ENCODE results near the gene PPP1R13L. TPM values are rescaled to one million over a fixed set of nuclear protein-coding genes. Genes with fewer than 3 reads are reported as not detected.
"Not testable (repeated sequence)": the region's sequence is repeated elsewhere in the genome, so short reads cannot be mapped to it uniquely, and the experiment has no call there.

The PPP1R13L gene
- total and polyA plus RNA-seq, 2 donors: 1.7 to 41.6 TPM

DNA sequence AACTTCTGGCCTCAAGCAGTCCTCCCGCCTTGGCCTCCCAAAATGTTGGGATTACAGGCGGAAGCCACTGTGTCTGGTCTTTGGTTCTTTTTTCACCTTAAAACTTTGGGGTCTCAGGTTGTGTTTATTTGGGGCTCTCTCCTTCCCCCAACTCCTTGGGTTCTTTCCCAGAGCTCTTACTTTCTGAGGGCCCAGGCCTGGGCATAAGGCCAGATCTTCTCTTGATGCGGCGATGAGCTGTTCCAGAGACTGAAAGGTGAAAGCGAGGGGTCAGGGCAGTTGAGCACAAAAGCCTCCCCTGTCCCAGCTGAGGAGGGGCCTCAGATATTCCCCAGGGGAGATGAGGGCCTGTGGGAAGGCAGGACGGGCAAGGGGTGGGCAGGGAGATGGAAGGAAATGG, 8.6 kb upstream of the PPP1R13L start:
- no peaks in the 10 kb centered on the region for H3K4me1 ChIP-seq (ENCODE audit: control insufficient read depth in 2 of 2, insufficient read depth in 2 of 2, low read length in 2 of 2)
- no peak overlapping the region for H3K27ac ChIP-seq (ENCODE audit: low read depth in 1 of 2, low read length in 1 of 2)
- no peaks in the 10 kb centered on the region for H3K27me3 ChIP-seq (ENCODE audit: control insufficient read depth in 2 of 2, insufficient read depth in 1 of 2, low read length in 1 of 2)
- H3K36me3 ChIP-seq (ENCODE audit: control insufficient read depth in 2 of 2, insufficient read depth in 2 of 2, low read length in 1 of 2): peaks cover 29 to 31% of the 10 kb centered on the region in 2 donors
- no peaks in the 10 kb centered on the region for H3K9me3 ChIP-seq (ENCODE audit: control insufficient read depth in 2 of 2, insufficient read depth in 1 of 2, low read length in 1 of 2)
- 96% methylated on average over 6 of the region's 6 CpGs for WGBS
- no peak overlapping the region for H3K4me3 ChIP-seq (ENCODE audit: low read length in 2 of 2)
- no peak for DNase-seq (ENCODE audit: low read depth in 6 of 9, low spot score in 9 of 9)

DNA sequence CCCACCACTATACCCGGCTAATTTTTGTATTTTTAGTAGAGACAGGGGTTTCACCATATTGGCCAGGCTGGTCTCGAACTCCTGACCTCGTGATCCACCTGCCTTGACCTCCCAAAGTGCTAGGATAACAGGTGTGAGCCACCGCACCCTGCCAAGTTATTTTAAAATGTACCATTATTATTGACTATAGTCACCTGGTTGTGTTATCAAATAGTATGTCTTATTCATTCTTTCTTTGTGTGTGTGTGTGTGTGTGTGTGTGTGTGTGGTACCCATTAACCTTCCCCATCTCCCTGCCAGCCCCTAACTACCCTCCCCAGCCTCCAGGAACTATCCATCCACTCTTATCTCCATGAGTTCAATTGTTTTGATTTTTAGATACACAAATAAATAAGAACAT, 5.5 kb upstream of the PPP1R13L start:
- not testable (repeated sequence) for H3K9me3 ChIP-seq (ENCODE audit: control insufficient read depth in 2 of 2, insufficient read depth in 1 of 2, low read length in 1 of 2); H3K27ac ChIP-seq (ENCODE audit: low read depth in 1 of 2, low read length in 1 of 2); H3K4me3 ChIP-seq (ENCODE audit: low read length in 2 of 2); H3K27me3 ChIP-seq (ENCODE audit: control insufficient read depth in 2 of 2, insufficient read depth in 1 of 2, low read length in 1 of 2); DNase-seq (ENCODE audit: low read depth in 6 of 9, low spot score in 9 of 9)
- Histone ChIP-seq H3K36me3 (ENCODE audit: control insufficient read depth in 2 of 2, insufficient read depth in 2 of 2, low read length in 1 of 2) (peaks cover 17 to 20% of the 10 kb centered on the region in 2 donors), H3K4me1 (ENCODE audit: control insufficient read depth in 2 of 2, insufficient read depth in 2 of 2, low read length in 2 of 2) (peaks cover 4 to 20% of the 10 kb centered on the region in 2 donors)
- 98% methylated on average over 4 of the region's 4 CpGs for WGBS

DNA sequence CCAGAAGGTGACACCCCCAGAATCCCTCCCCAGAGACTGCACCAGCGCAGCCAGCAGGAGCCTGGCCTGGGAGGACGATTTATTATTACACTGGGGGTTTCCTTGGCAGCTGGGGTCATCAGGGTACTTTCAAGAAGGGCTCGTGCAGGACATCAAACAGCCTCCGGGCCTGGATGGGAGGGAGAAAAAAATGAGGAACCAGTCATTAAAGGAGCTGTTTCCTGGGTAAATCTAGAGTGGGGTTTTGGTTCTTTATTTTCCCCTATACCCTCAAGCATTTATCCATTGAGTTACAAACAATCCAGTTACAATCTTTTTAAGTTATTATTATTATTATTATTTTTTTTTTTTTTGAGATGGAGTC, 4.7 kb upstream of the PPP1R13L start:
- no peak overlapping the region for H3K27ac ChIP-seq (ENCODE audit: low read depth in 1 of 2, low read length in 1 of 2)
- DNase-seq (ENCODE audit: low read depth in 6 of 9, low spot score in 9 of 9): no peak
- peaks cover 0 to 13% of the 10 kb centered on the region in 2 donors for H3K9me3 ChIP-seq (ENCODE audit: control insufficient read depth in 2 of 2, insufficient read depth in 1 of 2, low read length in 1 of 2)
- WGBS: 81% methylated on average over 4 of the region's 4 CpGs
- H3K36me3 ChIP-seq (ENCODE audit: control insufficient read depth in 2 of 2, insufficient read depth in 2 of 2, low read length in 1 of 2): peaks cover 16 to 17% of the 10 kb centered on the region in 2 donors
- peaks cover 6 to 16% of the 10 kb centered on the region in 2 donors for H3K27me3 ChIP-seq (ENCODE audit: control insufficient read depth in 2 of 2, insufficient read depth in 1 of 2, low read length in 1 of 2)
- H3K4me1 ChIP-seq (ENCODE audit: control insufficient read depth in 2 of 2, insufficient read depth in 2 of 2, low read length in 2 of 2): peaks cover 10 to 28% of the 10 kb centered on the region in 2 donors
- H3K4me3 ChIP-seq (ENCODE audit: low read length in 2 of 2): no peak overlapping the region

DNA sequence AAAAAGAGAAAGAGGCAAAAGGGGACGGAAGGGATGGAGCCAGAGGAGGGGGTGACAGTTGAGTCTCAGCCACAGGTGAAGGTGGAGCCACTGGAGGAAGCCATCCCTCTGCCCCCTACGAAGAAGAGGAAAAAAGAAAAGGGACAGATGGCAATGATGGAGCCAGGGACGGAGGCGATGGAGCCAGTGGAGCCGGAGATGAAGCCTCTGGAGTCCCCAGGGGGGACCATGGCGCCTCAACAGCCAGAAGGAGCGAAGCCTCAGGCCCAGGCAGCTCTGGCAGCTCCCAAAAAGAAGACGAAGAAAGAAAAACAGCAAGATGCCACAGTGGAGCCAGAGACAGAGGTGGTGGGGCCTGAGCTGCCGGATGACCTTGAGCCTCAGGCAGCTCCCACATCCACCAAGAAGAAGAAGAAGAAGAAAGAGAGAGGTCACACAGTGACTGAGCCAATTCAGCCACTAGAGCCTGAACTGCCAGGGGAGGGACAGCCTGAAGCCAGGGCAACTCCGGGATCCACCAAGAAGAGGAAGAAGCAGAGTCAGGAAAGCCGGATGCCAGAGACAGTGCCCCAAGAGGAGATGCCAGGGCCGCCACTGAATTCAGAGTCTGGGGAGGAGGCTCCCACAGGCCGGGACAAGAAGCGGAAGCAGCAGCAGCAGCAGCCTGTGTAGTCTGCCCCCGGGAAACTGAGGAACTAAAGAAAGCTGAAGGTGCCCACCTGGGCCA, 4.1 kb upstream of the PPP1R13L start:
- H3K4me1 ChIP-seq (ENCODE audit: control insufficient read depth in 2 of 2, insufficient read depth in 2 of 2, low read length in 2 of 2): peaks cover 12 to 33% of the 10 kb centered on the region in 2 donors
- peaks cover 0 to 15% of the 10 kb centered on the region in 2 donors for H3K9me3 ChIP-seq (ENCODE audit: control insufficient read depth in 2 of 2, insufficient read depth in 1 of 2, low read length in 1 of 2)
- peaks cover 11 to 14% of the 10 kb centered on the region in 2 donors for H3K36me3 ChIP-seq (ENCODE audit: control insufficient read depth in 2 of 2, insufficient read depth in 2 of 2, low read length in 1 of 2)
- no peak overlapping the region for H3K4me3 ChIP-seq (ENCODE audit: low read length in 2 of 2)
- peaks cover 11 to 21% of the 10 kb centered on the region in 2 donors for H3K27me3 ChIP-seq (ENCODE audit: control insufficient read depth in 2 of 2, insufficient read depth in 1 of 2, low read length in 1 of 2)
- WGBS: 94% methylated on average over 15 of the region's 15 CpGs
- H3K27ac ChIP-seq (ENCODE audit: low read depth in 1 of 2, low read length in 1 of 2): no peak overlapping the region
- no peak for DNase-seq (ENCODE audit: low read depth in 6 of 9, low spot score in 9 of 9)

DNA sequence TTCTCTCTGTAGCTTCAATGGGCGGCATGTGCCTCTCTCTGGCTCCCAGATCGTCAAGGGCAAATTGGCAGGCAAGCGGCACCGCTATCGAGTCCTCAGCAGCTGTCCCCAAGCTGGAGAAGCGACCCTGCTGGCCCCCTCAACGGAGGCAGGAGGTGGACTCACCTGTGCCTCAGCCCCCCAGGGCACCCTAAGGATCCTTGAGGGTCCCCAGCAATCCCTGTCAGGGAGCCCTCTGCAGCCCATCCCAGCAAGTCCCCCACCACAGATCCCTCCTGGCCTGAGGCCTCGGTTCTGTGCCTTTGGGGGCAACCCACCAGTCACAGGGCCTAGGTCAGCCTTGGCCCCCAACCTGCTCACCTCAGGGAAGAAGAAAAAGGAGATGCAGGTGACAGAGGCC, 3.3 kb upstream of the PPP1R13L start:
- Histone ChIP-seq H3K27me3 (ENCODE audit: control insufficient read depth in 2 of 2, insufficient read depth in 1 of 2, low read length in 1 of 2) (peaks cover 19 to 30% of the 10 kb centered on the region in 2 donors), H3K4me1 (ENCODE audit: control insufficient read depth in 2 of 2, insufficient read depth in 2 of 2, low read length in 2 of 2) (peaks cover 12 to 36% of the 10 kb centered on the region in 2 donors), H3K4me3 (ENCODE audit: low read length in 2 of 2) (no peak overlapping the region), H3K36me3 (ENCODE audit: control insufficient read depth in 2 of 2, insufficient read depth in 2 of 2, low read length in 1 of 2) (peaks cover 2 to 6% of the 10 kb centered on the region in 2 donors), H3K9me3 (ENCODE audit: control insufficient read depth in 2 of 2, insufficient read depth in 1 of 2, low read length in 1 of 2) (peaks cover 0 to 15% of the 10 kb centered on the region in 2 donors), H3K27ac (ENCODE audit: low read depth in 1 of 2, low read length in 1 of 2) (no peak overlapping the region)
- WGBS: 97% methylated on average over 8 of the region's 8 CpGs
- DNase-seq (ENCODE audit: low read depth in 6 of 9, low spot score in 9 of 9): no peak

DNA sequence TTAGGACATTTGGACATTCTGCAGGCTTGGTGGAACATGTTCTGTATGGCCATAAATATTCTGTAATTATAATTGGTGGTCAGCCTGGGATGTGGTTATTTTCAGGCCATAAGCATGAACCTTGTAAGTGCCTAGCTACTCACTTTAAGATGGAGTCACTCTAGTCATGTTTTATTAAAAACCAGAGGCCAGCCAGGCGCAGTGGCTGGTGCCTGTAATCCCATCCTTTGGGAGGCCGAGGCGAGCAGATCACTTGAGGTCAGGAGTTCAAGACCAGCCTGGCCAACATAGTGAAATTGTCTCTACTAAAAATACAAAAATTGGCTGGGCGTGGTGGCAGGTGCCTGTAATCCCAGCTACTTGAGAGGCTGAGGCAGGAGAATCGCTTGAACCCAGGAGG, 2.7 kb upstream of the PPP1R13L start:
- H3K36me3 ChIP-seq (ENCODE audit: control insufficient read depth in 2 of 2, insufficient read depth in 2 of 2, low read length in 1 of 2); H3K4me3 ChIP-seq (ENCODE audit: low read length in 2 of 2); DNase-seq (ENCODE audit: low read depth in 6 of 9, low spot score in 9 of 9); H3K27ac ChIP-seq (ENCODE audit: low read depth in 1 of 2, low read length in 1 of 2): not testable (repeated sequence)
- 94% methylated on average over 5 of the region's 5 CpGs for WGBS
- H3K27me3 ChIP-seq (ENCODE audit: control insufficient read depth in 2 of 2, insufficient read depth in 1 of 2, low read length in 1 of 2): peaks cover 25 to 35% of the 10 kb centered on the region in 2 donors
- peaks cover 0 to 15% of the 10 kb centered on the region in 2 donors for H3K9me3 ChIP-seq (ENCODE audit: control insufficient read depth in 2 of 2, insufficient read depth in 1 of 2, low read length in 1 of 2)
- H3K4me1 ChIP-seq (ENCODE audit: control insufficient read depth in 2 of 2, insufficient read depth in 2 of 2, low read length in 2 of 2): peaks cover 12 to 36% of the 10 kb centered on the region in 2 donors

DNA sequence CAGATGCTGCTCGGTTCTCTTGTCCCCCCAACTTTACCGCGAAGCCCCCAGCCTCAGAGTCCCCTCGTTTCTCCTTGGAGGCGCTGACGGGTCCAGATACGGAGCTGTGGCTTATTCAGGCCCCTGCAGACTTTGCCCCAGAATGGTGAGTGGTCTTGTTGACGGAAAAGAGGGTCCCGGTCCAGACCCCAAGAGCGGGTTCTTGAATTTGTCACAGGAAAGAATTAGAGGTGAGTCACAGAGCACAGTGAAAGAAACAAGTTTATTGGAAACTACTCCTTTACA, 2.2 kb upstream of the PPP1R13L start:
- DNase-seq (ENCODE audit: low read depth in 6 of 9, low spot score in 9 of 9): no peak

DNA sequence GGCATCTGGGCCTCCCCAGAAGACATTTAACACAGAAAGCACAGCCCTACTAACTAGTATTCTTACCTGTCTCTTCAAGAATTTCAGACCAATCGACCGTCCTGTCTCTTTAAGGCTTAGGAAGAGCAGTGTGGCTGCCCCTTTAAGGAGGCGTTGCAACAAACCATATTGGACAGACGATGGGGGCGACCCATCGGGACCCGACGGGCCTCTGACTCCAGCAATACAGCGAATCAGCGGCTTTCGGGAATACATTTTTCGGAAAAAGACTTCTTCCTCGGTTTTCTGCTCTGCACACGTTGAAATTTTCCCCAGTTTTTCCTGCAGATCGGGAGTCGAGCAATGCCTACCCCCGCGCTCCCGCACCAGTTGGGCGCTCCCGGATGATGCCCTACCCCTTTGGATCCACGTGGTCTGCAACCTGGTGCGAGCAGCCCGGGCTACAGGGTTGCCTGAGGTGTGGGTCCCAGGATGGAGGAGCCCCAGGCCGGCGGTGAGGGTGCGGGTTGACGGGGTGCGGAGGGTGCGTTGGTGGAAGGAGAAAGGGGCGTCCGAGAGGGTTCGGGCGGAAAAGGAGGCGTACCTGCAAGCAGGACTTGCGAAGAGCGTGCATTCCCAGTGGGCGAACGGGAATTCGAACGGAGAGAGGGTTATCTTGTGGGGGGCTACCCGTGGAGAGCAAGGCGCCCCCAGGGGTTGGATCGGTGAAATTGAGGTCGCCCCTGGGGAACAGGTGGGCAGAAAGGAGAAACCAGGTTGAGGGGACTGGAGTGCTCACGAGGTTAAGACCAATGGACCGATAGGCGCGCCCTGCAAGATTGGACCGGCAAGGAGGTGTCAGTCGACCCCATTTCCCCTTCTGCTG, 1.6 kb upstream of the PPP1R13L start, which contains the start of gene POLR1G:
TSS of gene POLR1G (plus strand) at position 419 of the 865 bp plus-strand sequence. CDS start at position 472, 53 bp downstream.
- WGBS: under 1% methylated on average over 51 of the region's 51 CpGs
- H3K4me1 ChIP-seq (ENCODE audit: control insufficient read depth in 2 of 2, insufficient read depth in 2 of 2, low read length in 2 of 2): peaks cover 12 to 36% of the 10 kb centered on the region in 2 donors
- H3K27ac ChIP-seq (ENCODE audit: low read depth in 1 of 2, low read length in 1 of 2): peak within 1 kb of the TSS; percentile 85 to 90

More for the DNA sequence above, 2.2 kb upstream of the PPP1R13L start:
- H3K27ac ChIP-seq (ENCODE audit: low read depth in 1 of 2, low read length in 1 of 2): no peak overlapping the region
- peaks cover 0 to 15% of the 10 kb centered on the region in 2 donors for H3K9me3 ChIP-seq (ENCODE audit: control insufficient read depth in 2 of 2, insufficient read depth in 1 of 2, low read length in 1 of 2)
- H3K36me3 ChIP-seq (ENCODE audit: control insufficient read depth in 2 of 2, insufficient read depth in 2 of 2, low read length in 1 of 2): peaks cover 0 to 3% of the 10 kb centered on the region in 2 donors
- H3K27me3 ChIP-seq (ENCODE audit: control insufficient read depth in 2 of 2, insufficient read depth in 1 of 2, low read length in 1 of 2): peaks cover 30 to 41% of the 10 kb centered on the region in 2 donors
- 5% methylated on average over 10 of the region's 10 CpGs for WGBS
- peaks cover 12 to 36% of the 10 kb centered on the region in 2 donors for H3K4me1 ChIP-seq (ENCODE audit: control insufficient read depth in 2 of 2, insufficient read depth in 2 of 2, low read length in 2 of 2)
- H3K4me3 ChIP-seq (ENCODE audit: low read length in 2 of 2): peak overlapping the region; percentile 60 to 70

More for the DNA sequence above, 1.6 kb upstream of the PPP1R13L start, which contains the start of gene POLR1G:
- peak in 8 of 9 donors; percentile 72 to 94 (median 84) for DNase-seq (ENCODE audit: low read depth in 6 of 9, low spot score in 9 of 9)
- peaks cover 0 to 3% of the 10 kb centered on the region in 2 donors for H3K36me3 ChIP-seq (ENCODE audit: control insufficient read depth in 2 of 2, insufficient read depth in 2 of 2, low read length in 1 of 2)
- peak within 1 kb of the TSS; percentile 60 to 70 for H3K4me3 ChIP-seq (ENCODE audit: low read length in 2 of 2)
- H3K27me3 ChIP-seq (ENCODE audit: control insufficient read depth in 2 of 2, insufficient read depth in 1 of 2, low read length in 1 of 2): peaks cover 30 to 46% of the 10 kb centered on the region in 2 donors
- peaks cover 0 to 15% of the 10 kb centered on the region in 2 donors for H3K9me3 ChIP-seq (ENCODE audit: control insufficient read depth in 2 of 2, insufficient read depth in 1 of 2, low read length in 1 of 2)

All from thymus (tissue), 11 donors.